Osteocyte (in vitro differentiated cells): ENCODE measurements around the gene MLLT3. TPM values are rescaled to one million over a fixed set of nuclear protein-coding genes. Genes with fewer than 3 reads are reported as not detected.

ENCODE experiments used
- DNase-seq: peaks from one replicate; pipeline ENCODE4 v3.0.0; 2021; ENCODE audit warnings: mixed read lengths; ENCODE audit not compliant: unreplicated experiment; ENCODE audit errors: extremely low spot score
- H3K27ac Mint-ChIP-seq: one replicate; pipeline ENCODE4 v1.8.0; 2021; ENCODE audit warnings: mild to moderate bottlenecking, mixed read lengths; ENCODE audit not compliant: unreplicated experiment
- H3K27me3 Mint-ChIP-seq: one replicate; pipeline ENCODE4 v1.8.0; 2021; ENCODE audit warnings: mixed read lengths; ENCODE audit not compliant: unreplicated experiment
- H3K36me3 Mint-ChIP-seq: one replicate; pipeline ENCODE4 v1.8.0; 2021; ENCODE audit warnings: mixed read lengths; ENCODE audit not compliant: unreplicated experiment
- H3K4me1 Mint-ChIP-seq: one replicate; pipeline ENCODE4 v1.8.0; 2021; ENCODE audit warnings: mixed read lengths; ENCODE audit not compliant: unreplicated experiment
- H3K4me3 Mint-ChIP-seq: one replicate; pipeline ENCODE4 v1.8.0; 2021; ENCODE audit warnings: mild to moderate bottlenecking, moderate library complexity, mixed read lengths; ENCODE audit not compliant: unreplicated experiment
- H3K9me3 Mint-ChIP-seq: one replicate; pipeline ENCODE4 v1.8.0; 2021; ENCODE audit warnings: mixed read lengths; ENCODE audit not compliant: unreplicated experiment
- total RNA-seq: library from RNA; stranded (reverse); gene quantifications from 2 replicates; pipeline ENCODE4 v1.2.1, GENCODE V29; 2021
- TF ChIP-seq, protein P1 (sequence below): fragments of 200-600 bp; sonication (generic); IDR thresholded peaks from 2 replicates; pipeline ENCODE4 v1.5.0; 2021; ENCODE audit warnings: antibody characterized with exemption, mild to moderate bottlenecking, moderate library complexity

Gene MLLT3
- total RNA-seq, 1 donor from 2014 or later: 19.5 TPM

DNA sequence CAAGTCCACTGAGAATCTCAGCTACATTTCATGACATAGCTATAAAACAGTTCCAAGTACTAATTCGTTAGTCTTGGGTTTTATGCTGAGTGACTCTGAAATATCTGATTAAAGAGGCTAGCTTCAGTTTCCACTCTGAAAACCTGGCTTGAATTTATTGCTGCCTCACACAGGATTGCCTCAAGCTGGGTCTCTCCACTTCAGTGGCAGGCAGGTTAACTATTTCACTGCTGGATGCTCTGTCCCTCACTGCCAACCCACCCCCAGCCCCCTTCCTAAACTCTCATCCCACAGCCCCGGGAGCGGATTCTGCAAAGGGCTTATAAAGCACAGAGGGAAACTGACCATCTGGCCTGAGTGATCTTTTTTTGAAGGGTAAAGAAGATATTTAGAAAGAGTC, 318.3 kb downstream of the MLLT3 start:
- Mint-ChIP-seq H3K27ac (no peak overlapping the region), H3K36me3 (no peaks in the 10 kb centered on the region)

DNA sequence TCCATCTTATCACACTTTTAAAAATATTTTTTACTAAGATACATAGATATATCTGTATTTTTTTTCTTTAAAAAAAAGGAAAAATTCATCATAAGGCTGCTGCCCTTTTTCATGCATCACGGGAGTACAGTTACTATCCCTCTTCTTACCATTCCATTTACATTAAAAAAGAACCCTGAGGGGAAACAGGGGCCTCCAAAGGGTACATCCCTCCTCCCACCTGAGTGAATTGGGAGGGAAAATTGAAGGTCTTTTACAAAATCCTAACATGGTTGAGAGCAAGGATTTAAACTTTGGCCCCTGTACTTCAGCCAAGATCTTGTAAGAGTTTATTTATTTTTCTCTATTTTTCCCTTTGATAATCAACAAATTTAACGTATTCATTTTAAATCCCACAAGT, 319.2 kb downstream of the MLLT3 start:
- no peak for DNase-seq
- TF ChIP-seq, protein P1, sequence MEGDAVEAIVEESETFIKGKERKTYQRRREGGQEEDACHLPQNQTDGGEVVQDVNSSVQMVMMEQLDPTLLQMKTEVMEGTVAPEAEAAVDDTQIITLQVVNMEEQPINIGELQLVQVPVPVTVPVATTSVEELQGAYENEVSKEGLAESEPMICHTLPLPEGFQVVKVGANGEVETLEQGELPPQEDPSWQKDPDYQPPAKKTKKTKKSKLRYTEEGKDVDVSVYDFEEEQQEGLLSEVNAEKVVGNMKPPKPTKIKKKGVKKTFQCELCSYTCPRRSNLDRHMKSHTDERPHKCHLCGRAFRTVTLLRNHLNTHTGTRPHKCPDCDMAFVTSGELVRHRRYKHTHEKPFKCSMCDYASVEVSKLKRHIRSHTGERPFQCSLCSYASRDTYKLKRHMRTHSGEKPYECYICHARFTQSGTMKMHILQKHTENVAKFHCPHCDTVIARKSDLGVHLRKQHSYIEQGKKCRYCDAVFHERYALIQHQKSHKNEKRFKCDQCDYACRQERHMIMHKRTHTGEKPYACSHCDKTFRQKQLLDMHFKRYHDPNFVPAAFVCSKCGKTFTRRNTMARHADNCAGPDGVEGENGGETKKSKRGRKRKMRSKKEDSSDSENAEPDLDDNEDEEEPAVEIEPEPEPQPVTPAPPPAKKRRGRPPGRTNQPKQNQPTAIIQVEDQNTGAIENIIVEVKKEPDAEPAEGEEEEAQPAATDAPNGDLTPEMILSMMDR: no peak
- Mint-ChIP-seq H3K36me3 (no peaks in the 10 kb centered on the region), H3K9me3 (peaks cover 9% of the 10 kb centered on the region), H3K4me1 (peaks cover 10% of the 10 kb centered on the region), H3K27ac (no peak overlapping the region), H3K27me3 (no peaks in the 10 kb centered on the region), H3K4me3 (no peak overlapping the region)

More for the DNA sequence above, 318.3 kb downstream of the MLLT3 start:
- TF ChIP-seq, protein P1: no peak
- DNase-seq: no peak
- Mint-ChIP-seq H3K27me3 (no peaks in the 10 kb centered on the region), H3K9me3 (peaks cover 9% of the 10 kb centered on the region), H3K4me1 (peaks cover 10% of the 10 kb centered on the region), H3K4me3 (no peak overlapping the region)

DNA sequence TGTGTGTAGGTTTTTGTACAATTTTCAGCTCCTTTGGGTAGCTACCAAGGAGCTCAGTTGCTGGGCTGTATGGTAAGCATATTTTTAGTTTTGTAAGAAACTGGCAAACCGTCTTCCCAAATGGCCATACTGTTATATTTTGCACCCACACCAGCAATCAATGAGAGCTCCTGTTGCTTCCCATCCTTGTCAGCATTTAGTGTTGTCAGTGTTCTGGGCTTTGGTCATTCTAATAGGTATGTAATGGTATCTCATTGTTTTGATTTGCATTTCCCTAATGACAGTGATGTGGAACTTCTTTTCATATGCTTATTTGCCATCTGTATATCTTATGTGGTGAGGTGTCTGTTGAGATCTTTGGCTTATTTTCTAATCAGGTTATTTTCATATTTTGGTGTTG, 320.1 kb downstream of the MLLT3 start:
- no peak overlapping the region for H3K27ac Mint-ChIP-seq
- H3K36me3 Mint-ChIP-seq: no peaks in the 10 kb centered on the region
- DNase-seq: no peak
- peaks cover 5% of the 10 kb centered on the region for H3K4me1 Mint-ChIP-seq
- TF ChIP-seq, protein P1: no peak
- peaks cover 9% of the 10 kb centered on the region for H3K9me3 Mint-ChIP-seq
- no peak overlapping the region for H3K4me3 Mint-ChIP-seq
- H3K27me3 Mint-ChIP-seq: no peaks in the 10 kb centered on the region

DNA sequence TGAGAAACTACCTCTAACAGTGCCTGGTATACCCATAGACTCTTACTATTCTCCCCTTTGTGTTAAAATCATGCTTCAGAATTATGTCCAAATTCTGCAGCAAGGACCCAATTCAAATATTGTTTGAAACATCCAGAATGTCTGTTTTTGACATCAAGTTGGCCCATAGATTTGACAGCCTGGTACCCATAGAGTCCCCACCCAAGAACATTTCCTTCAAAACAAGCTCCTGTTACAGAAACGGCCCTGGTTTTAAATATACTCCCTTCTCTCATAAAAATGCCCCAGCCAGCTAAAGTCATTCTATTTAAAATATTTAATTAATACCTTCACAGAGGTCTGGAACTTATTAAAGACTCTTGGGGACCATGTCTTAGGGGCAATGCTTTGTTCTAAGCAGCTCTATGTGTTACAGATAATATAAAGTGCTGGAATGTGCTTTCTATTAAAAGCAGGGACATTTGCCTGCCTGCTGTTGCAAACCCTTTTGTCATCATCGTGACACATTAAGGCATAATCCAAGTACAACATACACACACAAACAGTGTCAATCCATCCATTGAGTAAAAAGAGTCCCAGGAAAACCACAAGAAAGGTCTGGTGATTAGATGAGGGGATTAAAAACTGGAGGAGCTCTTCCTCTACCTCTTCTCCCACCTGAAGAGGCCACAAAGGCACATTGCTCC, 321.7 kb downstream of the MLLT3 start:
- Mint-ChIP-seq H3K9me3 (peaks cover 9% of the 10 kb centered on the region), H3K4me3 (no peak overlapping the region), H3K36me3 (no peaks in the 10 kb centered on the region), H3K4me1 (peaks cover 4% of the 10 kb centered on the region), H3K27me3 (no peaks in the 10 kb centered on the region), H3K27ac (no peak overlapping the region)
- no peak for DNase-seq
- TF ChIP-seq, protein P1: no peak

DNA sequence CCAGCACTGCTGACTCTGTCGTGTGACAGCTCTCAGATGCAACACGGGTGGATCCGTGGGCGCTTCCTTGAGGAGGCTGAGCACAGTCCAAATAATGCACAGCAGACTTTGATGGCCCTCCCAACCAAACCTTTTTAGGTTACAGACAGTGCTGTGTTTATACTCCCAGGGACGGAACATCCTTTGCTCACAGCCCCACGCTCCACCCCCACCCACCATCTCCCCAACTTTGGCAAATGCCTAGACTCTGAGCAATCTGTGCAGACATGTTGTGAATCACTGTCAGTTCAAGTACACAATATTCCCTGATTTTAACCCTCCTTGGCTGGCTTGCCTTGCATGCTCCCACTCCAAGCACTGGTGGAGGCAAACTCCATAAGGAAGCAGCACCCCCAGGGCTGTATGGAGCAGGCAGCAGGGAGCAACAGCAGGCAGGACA, 324.6 kb downstream of the MLLT3 start:
- DNase-seq: no peak
- TF ChIP-seq, protein P1: no peak
- Mint-ChIP-seq H3K4me1 (peaks cover 4% of the 10 kb centered on the region), H3K36me3 (no peaks in the 10 kb centered on the region), H3K4me3 (no peak overlapping the region), H3K27ac (no peak overlapping the region), H3K9me3 (peaks cover 9% of the 10 kb centered on the region), H3K27me3 (no peaks in the 10 kb centered on the region)
